RWPE1 (cell line): Measurements from ENCODE around the gene XRN1.

Experiments used
- CTCF ChIA-PET: fragments of 350-600 bp; sonication (Branson Sonifier 250); formaldehyde crosslinking; extraction: SDS; loops from one replicate; lab custom pipeline; 2021; lab: Yijun Ruan, JAX
- POLR2A ChIA-PET: fragments of 400-600 bp; formaldehyde crosslinking; extraction: SDS; loops from one replicate; lab custom pipeline; 2020; ENCODE audit warnings: antibody characterized with exemption; ENCODE audit not compliant: low non-redundant PET; lab: Yijun Ruan, JAX
- DNase-seq: peaks from one replicate; pipeline ENCODE4 v3.0.0; 2012; ENCODE audit warnings: low spot score
- H3K27ac ChIP-seq: fragments of 450-650 bp; 2 replicates; pipeline ENCODE4 v1.5.1; 2017
- TF ChIP-seq, protein P1 (sequence below): fragments of 450-650 bp; conservative IDR thresholded peaks from 2 replicates; pipeline ENCODE4 v1.5.1; 2017; ENCODE audit warnings: low read depth, mild to moderate bottlenecking

The XRN1 gene

DNA sequence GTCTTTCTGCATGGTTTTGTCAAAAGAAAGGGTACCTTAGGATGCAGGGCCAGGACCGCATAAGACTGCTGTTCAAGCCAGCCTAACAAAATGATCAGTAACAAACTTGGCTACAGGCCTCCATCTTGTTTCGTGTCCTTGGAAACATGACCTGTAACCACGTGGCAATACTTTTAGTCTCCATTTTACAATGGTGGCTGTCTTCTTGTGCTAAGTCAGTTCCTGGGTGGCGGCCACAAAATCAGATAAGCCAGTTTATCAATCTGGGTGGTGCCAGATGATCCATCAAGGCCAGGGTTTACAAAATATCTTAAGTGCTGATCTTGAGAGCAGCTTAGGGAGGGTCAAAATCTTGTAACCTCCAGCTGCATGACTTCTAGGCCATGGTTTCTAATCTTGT lies 165.3 kb downstream of the XRN1 start:
- TF ChIP-seq, protein P1, sequence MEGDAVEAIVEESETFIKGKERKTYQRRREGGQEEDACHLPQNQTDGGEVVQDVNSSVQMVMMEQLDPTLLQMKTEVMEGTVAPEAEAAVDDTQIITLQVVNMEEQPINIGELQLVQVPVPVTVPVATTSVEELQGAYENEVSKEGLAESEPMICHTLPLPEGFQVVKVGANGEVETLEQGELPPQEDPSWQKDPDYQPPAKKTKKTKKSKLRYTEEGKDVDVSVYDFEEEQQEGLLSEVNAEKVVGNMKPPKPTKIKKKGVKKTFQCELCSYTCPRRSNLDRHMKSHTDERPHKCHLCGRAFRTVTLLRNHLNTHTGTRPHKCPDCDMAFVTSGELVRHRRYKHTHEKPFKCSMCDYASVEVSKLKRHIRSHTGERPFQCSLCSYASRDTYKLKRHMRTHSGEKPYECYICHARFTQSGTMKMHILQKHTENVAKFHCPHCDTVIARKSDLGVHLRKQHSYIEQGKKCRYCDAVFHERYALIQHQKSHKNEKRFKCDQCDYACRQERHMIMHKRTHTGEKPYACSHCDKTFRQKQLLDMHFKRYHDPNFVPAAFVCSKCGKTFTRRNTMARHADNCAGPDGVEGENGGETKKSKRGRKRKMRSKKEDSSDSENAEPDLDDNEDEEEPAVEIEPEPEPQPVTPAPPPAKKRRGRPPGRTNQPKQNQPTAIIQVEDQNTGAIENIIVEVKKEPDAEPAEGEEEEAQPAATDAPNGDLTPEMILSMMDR, result no peak
- ChIA-PET CTCF (interaction anchor here (1.2 kb wide), 1 partner anchor 157 kb away, joined by 3 read pairs; no protein-coding TSS in a partner anchor), POLR2A (no interaction called here)
- DNase-seq, result no peak
- no peak overlapping the region for H3K27ac ChIP-seq

DNA sequence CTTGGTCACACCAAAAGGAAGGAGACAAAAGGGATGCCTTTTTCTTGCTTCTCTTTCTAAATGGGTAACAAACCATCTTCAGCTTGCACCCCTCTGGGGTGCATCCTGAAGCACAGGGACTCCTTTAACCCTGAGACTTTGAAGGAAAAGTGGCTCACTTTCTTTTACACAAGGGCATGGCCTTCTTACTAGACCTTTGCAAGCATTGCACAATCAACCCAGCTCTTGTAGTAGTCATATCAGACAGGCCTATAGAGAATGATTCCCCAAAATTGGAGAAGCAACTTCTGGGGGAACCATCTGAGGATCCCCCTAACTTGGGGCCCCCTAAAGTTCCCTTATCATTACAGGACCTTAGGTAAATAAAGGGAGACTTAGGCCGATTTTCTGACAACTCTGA lies 166.4 kb downstream of the XRN1 start:
- TF ChIP-seq, protein P1, result no peak
- CTCF ChIA-PET, result interaction anchor here (0.6 to 1.2 kb wide), 3 partner anchors 23 to 156 kb away, joined by 3 read pairs; no protein-coding TSS in a partner anchor
- POLR2A ChIA-PET, result no interaction called here

DNA sequence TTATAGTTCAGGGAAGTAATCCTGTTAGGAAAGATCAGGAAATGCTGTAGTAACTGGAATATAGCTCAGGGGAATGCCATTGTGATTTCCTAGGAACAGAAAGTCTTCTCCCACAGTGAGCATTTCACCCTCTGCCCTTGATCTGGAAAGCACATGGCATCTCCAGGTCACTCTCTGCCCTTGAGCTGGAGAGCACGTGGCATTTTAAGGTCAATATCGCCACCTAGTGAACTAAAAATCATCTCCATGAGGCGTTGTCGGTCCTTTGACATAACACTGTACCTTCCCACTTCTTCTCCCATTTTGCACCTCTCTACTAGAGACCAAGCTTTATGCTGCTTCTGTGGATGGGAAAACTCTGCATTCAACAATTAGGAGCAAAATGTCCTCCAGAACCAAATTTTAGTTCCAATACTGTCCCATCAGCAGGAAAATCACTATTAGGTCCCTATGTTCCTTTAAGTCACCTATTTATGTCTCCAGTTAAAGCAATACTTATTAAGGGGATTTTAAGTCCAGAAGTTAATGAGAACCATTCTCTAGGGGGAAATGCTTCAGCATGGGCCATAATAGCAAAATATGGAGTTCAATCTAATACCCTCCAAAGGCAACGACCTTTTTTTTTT lies 167.8 kb downstream of the XRN1 start:
- H3K27ac ChIP-seq, result no peak overlapping the region
- POLR2A ChIA-PET, result no interaction called here
- CTCF ChIA-PET, result interaction anchor here (0.6 to 1.4 kb wide), 4 partner anchors 24 to 154 kb away, joined by 3 to 10 read pairs (median 4); no protein-coding TSS in a partner anchor
- DNase-seq, result peak; percentile 69
- TF ChIP-seq, protein P1, result peak; percentile 59

More for the DNA sequence above, 166.4 kb downstream of the XRN1 start:
- no peak overlapping the region for H3K27ac ChIP-seq
- DNase-seq, result no peak

DNA sequence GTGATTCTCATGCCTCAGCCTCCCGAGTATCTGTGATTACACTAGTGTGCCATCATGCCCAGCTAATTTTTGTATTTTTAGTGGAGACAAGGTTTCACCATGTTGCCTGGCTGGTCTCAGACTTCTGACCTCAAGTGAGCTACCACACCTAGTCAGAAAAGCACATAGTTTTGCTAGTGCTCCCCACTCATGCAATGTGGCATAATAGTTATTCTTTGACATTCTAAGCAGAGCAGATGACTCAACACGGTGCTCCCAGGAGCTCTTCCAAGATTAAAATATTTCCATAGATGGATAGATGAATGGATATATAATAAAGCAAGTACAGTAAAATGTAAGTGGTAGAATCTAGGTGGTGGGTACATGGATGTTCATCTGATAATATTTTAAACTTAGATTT lies 169.4 kb downstream of the XRN1 start:
- TF ChIP-seq, protein P1, result no peak
- no peak for DNase-seq
- H3K27ac ChIP-seq, result no peak overlapping the region
- ChIA-PET CTCF (no interaction called here), POLR2A (no interaction called here)

DNA sequence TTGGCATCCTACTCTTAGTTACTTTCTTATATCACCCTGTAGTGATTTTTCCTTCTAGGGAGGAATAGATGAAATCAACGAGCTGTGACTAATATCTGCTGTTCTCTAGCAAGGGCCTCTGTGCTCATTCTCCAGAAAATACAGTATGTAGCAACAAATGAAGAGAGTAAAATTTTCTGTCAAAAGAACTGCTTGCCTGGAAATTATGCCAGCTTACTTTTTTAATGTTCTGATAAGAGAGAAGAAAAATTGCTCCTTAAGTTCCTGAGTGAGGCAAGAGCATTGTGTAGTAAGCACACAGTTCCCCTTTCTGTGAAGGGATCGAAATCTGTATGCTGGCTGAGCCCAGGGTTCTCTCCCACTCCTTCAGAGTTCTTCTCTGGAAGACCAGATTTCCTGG lies 171.1 kb downstream of the XRN1 start:
- ChIA-PET CTCF (no interaction called here), POLR2A (no interaction called here)
- no peak overlapping the region for H3K27ac ChIP-seq
- no peak for DNase-seq
- TF ChIP-seq, protein P1, result no peak

DNA sequence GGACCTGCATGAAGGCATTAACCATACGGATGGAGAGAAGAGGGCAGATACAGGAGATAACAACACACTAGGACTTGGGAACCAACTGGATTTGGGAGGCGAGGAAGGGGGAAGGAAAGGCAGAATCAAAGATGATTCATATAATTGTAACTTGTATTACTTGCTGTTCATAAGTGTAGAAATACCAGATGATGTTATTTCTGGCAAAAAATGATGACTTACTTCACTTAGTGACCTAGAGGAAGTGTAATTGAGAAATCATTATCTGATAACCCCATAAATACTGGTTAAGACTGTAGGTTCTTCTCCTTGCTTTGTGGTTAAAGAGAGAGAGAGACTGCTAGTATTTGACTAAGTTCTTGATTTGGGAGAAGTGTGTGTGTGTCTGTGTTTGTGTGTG lies 172.0 kb downstream of the XRN1 start:
- peak overlapping the region; percentile 25; the same call in 1 of the 2 replicates for H3K27ac ChIP-seq
- DNase-seq, result peak; percentile 22
- ChIA-PET CTCF (interaction anchor here (0.7 kb wide), 1 partner anchor 1629 kb away, joined by 4 read pairs; no protein-coding TSS in a partner anchor), POLR2A (no interaction called here)
- TF ChIP-seq, protein P1, result no peak
